Erythroblast (primary cell): ENCODE data around the gene MYO1E.
A peak's percentile ranks its signal among the peaks of the same experiment; 100 is the strongest.

Experiments
- DNase-seq, 2 experiments: peaks; one replicate each; lab custom pipeline; 2025; lab: John Stamatoyannopoulos, UW
- GATA1 ChIP-seq: IDR thresholded peaks from 2 replicates; pipeline ENCODE4 v1.6.1; 2011; ENCODE audit warnings: low read depth, mild to moderate bottlenecking, control low read depth, low read length, moderate library complexity
- POLR2A ChIP-seq: IDR thresholded peaks from 2 replicates; pipeline ENCODE4 v1.6.1; 2011; ENCODE audit warnings: mild to moderate bottlenecking, low read length

Gene MYO1E

DNA sequence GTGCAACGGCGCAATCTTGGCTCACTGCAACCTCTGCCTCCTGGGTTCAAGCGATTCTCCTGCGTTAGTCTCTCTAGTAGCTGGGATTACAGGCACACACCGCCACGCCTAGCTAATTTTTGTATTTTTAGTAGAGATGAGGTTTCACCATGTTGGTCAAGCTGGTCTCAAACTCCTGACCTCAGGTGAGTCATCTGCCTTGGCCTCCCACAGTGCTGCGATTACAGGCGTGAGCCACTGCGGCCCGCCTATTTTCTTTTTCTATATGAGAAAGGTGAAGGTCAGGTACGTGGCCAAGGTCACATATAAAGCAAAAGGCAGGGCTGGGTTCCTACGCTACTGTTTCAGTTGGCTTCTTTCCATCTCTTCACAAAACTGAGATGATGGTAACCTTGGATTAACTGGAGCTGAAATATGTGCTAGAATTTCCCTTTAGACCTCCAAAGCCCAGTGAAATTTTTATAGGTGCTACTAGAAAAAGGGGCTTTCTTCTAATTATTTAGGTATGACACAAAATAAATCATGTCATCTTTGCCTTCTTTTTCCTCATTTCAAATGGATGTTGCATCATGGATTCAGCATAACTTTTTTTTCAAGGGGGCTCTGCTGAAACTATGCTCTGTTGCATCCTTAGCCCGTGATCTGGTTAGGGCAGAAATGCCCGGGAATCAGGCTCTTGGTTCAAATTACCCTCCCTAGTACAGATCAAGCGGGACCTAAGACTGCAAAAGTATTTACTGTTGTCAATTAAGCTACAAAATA is 68.5 kb downstream of the MYO1E start:
- DNase-seq: no peak
- no peak for TF ChIP-seq POLR2A
- TF ChIP-seq GATA1: no peak

DNA sequence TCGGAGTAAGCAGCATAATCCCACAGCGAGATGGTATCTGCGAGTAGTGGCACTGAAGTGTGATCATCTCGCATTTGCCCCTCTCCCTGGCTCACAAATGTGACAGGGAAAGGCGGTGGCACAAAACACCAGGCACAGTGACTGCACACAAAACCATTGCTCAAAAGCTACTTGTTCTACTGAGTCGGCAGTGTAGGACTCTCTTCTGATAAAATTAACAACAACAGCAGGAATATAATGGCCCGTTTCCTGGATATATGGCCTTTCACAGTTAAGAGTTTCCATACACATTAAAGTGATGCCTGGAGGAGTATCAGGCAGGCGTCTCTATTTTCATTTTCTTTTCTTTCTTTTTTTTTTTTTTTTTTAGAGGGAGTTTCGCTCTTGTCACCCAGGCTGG is 69.0 kb downstream of the MYO1E start:
- TF ChIP-seq POLR2A (no peak), GATA1 (no peak)
- no peak for DNase-seq

DNA sequence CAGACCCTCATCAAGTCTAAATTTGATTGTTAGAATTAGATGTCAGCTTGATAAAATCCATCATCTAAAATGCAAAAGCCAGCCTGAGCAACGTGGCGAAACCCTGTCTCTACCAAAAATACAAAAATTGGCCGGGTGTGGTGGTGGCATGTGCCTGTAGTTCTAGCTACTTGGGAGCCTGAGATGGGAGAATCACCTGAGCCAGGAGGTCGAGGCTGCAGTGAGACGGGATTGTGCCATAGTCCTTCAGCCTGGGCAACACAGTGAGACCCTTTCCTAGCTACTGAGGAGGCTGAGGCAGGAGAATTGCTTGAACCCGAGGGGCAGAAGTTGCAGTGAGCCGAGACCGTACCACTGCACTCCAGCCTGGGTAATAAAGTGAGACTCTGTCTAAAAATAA is 69.5 kb downstream of the MYO1E start:
- TF ChIP-seq POLR2A (no peak), GATA1 (no peak)
- no peak for DNase-seq

DNA sequence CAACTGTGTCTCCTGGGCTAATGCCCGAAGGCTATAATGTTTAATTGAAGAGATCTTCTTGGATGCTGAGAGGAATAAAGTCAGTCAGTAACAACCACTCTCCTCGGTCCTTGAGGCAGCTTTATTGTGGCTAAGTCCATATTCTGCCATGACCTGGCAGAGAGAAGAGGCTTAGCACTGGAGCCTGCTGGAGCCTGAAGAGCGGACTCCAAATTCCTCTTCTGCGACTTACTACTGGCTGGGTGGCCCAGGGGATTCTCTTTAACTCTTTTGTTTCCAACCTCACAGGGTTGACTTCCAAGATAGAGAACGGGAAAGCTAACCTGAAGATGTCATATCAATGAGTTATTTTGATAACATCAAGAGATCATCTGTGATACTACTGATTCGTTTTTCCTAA is 71.1 kb downstream of the MYO1E start:
- no peak for DNase-seq
- TF ChIP-seq GATA1: no peak
- TF ChIP-seq POLR2A: no peak

DNA sequence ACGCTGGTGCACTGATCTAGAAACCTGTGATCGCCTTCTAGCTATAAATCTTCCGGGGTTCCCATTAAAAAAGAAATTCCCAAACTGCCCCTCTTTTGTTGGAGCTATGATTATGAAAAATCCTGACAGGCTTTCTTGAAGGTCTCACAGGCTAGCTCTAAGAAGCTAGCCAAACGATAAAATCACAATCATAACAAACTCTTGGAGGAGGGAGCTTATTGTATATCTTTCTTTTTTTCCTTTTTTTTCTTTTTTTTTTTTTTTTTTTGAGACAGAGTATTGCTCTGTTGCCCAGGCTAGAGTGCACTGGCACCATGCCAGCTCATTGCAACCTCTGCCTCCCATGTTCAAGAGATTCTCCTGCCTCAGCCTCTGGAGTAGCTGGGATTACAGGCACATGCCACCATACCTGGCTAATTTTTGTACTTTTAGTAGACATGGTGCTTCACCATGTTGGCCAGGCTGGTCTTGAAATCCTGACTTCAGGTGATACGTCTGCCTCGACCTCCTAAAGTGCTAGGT is 72.0 kb downstream of the MYO1E start:
- peak in 1 of 2 experiments; percentile 3 for DNase-seq
- TF ChIP-seq POLR2A: no peak
- no peak for TF ChIP-seq GATA1

DNA sequence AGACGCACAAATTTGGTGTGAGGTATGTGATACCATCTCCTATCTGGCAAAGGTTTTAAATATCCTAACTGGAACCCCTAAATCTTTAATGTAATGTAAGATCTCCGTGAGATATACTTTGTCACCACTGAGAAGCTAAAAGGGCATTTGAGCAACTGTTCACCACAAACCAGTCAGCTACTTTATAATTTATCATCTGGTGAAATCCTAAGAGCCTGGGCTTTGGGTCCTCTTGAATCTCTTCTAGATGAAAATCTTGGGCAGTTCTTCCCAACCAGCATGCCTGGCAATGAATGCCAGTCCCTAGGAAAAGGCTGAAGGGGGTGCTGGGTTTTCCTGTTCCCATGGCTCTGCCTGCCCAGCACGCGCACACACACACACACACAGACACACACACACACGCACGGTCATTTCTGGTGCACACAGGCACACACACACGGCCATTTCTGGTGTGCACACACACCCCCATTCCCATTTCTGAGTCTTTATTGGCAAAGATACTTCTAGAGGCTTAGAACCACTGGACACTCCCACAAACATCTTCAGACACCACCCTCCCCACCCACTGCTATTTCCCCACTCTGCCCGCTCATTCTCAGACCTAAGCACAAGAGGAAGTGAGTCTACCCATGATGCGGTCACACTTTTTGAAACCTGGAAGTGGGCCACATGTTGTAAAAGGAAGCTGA is 72.6 kb downstream of the MYO1E start:
- DNase-seq: peak in 1 of 2 experiments; percentile 17
- TF ChIP-seq POLR2A: no peak
- no peak for TF ChIP-seq GATA1

DNA sequence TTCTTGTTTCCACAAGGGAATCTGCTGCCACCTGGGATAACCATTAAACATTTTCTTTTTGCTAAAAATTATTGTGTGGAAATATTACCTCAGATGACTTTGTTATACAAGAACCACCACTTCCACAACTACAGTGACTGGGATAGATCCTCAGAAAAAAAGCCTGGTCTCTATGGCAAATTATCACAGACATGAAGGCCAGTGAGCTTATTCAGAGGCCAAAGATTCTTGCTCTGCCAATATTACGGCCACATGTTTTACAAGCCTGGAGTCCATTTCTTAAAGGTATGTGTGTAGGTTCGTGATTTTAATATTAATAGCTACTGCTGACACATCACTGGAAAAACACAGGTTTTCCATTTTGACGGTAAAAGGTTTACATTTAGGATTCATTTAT is 73.8 kb downstream of the MYO1E start:
- no peak for DNase-seq
- no peak for TF ChIP-seq GATA1
- TF ChIP-seq POLR2A: no peak

DNA sequence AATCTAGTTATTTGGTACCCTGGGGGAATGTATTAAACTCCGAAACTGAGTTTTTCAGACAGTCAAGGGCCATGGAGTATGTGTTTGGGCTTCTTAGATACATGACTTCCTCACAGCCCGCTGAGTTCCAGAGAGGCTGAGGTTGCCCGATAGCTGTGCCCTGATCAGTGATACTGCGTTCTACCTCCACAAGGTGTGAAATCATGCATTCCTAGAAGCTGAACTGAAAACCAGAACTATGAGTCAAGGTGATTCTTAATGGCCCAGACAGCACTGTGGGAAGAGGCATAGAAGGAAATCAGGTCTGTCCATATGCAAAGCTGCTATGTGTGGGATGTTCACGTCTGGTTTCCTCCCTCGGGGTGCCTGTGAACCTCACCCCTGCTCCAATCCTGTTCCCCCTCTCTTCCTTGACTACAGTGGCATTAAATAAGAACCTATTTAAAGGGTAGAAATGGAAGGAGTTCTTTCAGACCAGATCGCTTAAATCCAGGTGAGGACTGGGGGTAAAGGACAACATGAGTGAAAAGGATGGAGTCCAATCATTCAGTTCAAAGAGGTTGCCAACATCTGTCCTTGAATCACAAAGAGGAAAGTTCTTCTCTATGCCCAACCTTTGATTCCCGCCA is 74.3 kb downstream of the MYO1E start:
- DNase-seq: no peak

DNA sequence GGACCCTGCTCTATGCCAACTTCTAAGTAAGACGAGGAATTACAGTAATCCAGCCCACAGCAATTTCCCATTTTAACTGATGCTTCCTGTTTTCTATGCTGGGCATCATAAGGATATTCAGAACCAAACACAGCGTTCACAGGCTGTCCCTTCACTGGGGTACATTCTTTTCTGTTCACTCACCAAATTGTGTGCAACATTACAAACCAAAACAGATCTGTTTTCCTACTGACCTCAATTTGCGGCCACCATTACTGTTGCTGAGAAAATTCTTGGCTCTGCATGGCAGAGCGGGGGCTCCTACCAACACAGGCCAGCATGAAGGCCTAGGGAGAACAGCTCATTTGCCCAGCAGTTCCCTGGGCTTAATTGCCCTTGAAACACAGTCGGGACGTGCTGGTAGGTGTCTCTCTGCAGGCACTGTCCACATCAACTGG is 76.5 kb downstream of the MYO1E start:
- TF ChIP-seq POLR2A: no peak
- no peak for TF ChIP-seq GATA1
- no peak for DNase-seq

More for the DNA sequence above, 74.3 kb downstream of the MYO1E start:
- TF ChIP-seq GATA1 (no peak), POLR2A (no peak)

DNA sequence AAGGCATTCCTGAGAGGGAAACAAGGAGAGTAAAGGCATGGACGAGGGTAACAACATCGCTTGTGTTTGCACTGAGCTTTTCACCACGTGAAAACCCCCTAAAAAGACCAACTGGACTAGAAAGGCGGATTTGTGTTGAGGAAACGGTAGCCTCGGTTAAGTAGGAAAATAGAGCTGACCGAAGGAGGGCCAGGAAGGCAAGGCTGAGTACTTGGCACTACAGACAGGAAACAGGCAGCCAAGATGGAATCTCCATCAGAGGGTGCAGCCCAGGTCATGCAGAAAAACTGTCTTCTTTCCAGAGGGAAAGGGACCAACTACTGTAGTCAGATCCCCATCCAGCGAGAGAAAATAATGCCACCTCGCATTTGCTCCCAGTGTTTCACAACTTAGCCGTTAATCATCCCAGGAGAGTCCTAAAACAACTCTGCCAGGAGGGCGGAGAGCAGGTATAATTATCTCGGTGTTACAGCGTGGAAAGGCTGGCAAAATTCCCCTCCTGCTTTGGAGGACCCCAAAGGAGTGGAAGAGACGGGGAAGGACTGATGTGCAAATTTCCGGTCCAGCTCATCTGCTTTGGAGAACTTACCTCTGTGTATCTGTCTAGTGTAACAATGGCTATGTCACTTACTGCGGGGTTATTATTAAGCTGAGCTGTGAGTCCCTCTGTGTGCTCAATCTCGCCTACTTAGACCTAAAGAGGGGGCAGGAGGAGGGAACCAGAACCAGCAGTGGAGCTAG is 77.2 kb downstream of the MYO1E start:
- TF ChIP-seq GATA1: no peak
- no peak for TF ChIP-seq POLR2A
- no peak for DNase-seq

DNA sequence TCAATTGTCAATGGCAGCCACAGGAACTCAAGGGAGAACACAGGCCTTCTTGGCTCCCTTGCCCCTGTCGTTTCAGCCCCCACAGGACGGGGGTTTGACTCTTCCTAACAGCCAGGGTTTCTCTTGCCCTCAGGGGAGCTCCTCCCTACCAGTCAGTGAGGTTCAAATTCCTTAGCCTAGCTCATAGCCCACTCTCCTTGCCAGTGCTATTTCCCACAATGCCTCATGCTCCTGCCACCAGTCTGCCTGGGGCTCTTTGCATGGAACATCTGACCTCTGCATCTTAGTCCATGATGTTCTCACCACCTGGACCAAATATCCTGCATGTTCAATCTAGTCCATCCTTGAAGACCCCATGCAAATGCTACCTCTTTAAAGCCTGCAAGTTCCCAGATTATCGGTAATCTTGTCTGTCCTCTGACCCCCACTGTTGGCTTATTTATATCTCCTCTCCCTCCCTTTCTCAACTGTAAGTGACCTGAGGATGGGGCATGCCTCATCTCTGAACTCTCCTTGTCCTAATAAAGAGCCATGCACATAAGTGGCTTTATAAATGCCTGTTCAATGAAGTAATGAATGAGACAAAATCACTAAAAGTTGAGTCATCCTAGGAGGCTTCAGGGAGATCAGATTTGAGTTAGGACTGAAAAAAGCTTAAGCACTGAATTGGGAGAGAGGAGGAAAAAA is 78.0 kb downstream of the MYO1E start:
- TF ChIP-seq POLR2A: no peak
- no peak for TF ChIP-seq GATA1
- DNase-seq: no peak

DNA sequence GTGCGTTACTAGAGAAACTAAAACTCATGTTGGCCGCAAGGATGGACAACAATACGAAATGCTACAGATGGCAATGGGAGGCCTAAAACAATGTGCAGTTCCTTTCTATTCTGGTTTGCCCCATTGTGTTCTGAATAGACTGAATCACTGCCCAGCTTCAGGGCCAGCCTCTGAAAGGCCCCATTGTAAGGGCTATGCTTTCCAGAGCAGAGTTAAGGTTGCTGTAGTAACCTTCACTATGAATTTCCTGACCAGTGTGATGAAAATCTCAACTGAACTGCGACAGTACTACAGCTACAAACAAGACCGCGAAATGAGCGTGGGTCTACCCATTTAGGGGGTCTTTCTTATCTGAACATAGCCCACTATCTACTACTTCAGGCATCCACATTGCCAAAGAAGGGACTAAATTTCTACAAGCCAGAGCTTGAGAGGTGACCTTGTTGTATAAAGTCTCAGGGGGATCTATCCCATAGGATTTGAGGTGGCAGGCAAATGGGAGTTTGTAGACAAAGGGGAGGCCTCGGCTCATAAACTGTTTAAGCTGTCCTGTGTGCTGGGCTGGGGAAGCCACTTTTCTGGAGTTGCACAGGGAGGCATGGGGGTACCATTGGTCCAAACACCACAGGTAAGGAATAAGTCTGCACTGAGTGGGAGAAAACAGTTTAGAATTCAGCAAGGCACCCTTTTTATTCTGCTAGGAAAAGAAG is 80.1 kb downstream of the MYO1E start:
- DNase-seq: no peak
- TF ChIP-seq GATA1: no peak
- TF ChIP-seq POLR2A: no peak

DNA sequence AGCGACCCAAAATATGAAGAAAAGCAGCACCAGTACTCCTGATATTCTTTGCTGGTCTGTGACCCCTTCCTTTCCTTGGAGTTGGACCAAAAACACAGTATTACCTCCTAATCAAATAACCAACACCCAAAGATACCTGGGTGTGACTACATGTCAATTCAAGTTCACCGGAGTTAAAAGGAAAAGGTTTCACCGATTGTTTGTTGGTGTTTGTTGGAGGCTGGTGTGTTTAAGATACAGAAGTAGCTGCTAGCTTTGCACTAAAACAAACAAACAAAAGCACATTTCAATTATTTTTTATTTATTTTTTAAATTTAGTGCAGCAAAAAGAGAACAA is 81.5 kb downstream of the MYO1E start:
- TF ChIP-seq GATA1: no peak
- no peak for DNase-seq
